Nephron progenitor cell (in vitro differentiated cells): ENCODE measurements around the gene ADRB1.

ENCODE experiments used
- DNase-seq: peaks from one replicate; pipeline ENCODE4 v3.0.0; 2021
- H3K27ac Mint-ChIP-seq: 2 replicates; pipeline ENCODE4 v1.8.0; 2021; ENCODE audit warnings: mild to moderate bottlenecking, moderate library complexity, mixed read lengths
- H3K27me3 Mint-ChIP-seq: 2 replicates; pipeline ENCODE4 v1.8.0; 2021; ENCODE audit warnings: mild to moderate bottlenecking, low read depth, mixed read lengths; ENCODE audit not compliant: poor library complexity
- H3K36me3 Mint-ChIP-seq: 2 replicates; pipeline ENCODE4 v1.8.0; 2021; ENCODE audit warnings: low read depth, mixed read lengths
- H3K4me1 Mint-ChIP-seq: 2 replicates; pipeline ENCODE4 v1.8.0; 2021; ENCODE audit warnings: mixed read lengths
- H3K4me3 Mint-ChIP-seq: 2 replicates; pipeline ENCODE4 v1.8.0; 2021; ENCODE audit warnings: mild to moderate bottlenecking, moderate library complexity, mixed read lengths
- H3K9me3 Mint-ChIP-seq: 2 replicates; pipeline ENCODE4 v1.8.0; 2021; ENCODE audit warnings: mild to moderate bottlenecking, moderate library complexity, mixed read lengths
- CTCF ChIP-seq: fragments of 200-600 bp; sonication (generic); IDR thresholded peaks from 2 replicates; pipeline ENCODE4 v1.5.0; 2021; ENCODE audit warnings: antibody characterized with exemption

Gene ADRB1

DNA sequence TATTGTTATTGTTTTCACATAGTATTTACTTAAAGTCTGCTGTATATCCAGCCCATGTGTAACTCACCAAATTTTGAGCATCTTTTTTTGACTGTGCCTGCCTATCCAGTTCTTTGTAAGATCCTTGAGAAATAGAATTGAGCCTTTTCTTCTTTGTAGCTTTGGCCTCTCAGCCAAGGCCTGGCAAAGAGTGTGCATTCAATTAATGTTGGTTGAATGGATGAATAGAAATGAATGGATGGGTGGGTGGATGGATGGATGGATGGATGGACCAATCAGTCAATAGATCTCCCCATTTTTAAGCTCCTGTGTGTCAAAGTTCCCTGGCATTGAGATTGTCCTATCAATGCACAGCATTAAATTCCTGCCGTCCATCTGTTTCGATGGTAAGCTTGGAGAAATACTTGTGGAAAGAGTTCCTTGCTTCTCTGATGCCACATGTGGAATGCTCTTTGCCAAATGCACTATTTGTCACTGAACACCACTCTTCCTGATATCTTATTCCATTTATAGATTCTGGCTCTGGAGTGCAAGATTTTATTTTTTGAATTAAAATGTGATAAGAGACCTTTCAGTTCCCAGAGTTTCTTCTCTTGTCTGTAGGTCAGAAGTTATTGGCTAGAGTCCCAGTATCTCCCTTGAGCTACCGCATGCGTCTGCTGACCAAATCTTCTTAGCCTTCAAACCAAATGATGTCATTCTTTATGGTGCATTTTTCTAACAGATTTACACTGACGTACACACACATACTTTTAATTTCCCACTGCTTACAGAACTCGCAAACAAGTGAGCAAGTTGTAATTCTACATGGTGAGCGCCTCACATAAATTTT is 20.7 kb upstream of the ADRB1 start:
- no peak overlapping the region for H3K27ac Mint-ChIP-seq
- no peak overlapping the region for H3K4me3 Mint-ChIP-seq
- no peak for TF ChIP-seq CTCF
- H3K36me3 Mint-ChIP-seq = no peaks in the 10 kb centered on the region
- H3K4me1 Mint-ChIP-seq = peaks cover 54% of the 10 kb centered on the region
- DNase-seq = no peak
- H3K27me3 Mint-ChIP-seq = peaks cover 19% of the 10 kb centered on the region
- no peaks in the 10 kb centered on the region for H3K9me3 Mint-ChIP-seq

DNA sequence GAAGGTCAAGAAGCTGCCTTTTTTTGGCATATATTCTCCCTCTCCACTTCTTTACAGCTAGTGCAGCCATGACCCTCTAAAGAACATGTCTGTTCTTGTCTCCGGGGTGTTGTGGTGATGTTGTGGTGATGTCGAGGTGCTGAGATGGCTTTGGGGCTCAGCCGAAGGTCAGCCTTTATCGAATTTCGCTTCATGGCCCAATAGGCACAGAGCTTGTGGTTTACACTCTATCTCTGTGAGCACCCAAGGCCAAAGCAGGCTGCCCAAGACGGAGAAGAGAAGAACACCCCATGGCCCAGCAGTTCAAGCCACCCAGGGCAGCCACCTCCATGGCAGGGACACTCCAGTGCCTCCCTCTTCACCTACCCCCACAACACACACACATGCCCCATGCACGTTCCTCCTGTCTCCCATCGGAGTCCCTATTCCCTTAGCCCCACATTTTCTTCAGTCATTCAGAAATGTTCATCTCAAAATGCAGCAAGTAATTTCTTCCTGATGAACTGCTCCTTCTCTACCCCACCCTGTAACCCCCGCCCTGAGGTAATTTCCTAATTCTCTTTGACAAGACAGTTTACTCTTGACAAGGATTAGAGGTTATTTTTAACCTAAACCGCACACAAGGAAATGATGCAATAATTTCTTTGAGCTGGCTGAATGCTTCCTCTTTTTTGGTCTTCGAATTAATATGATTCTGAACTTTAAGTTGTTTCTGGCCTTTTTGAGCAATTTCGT is 18.6 kb upstream of the ADRB1 start:
- H3K27me3 Mint-ChIP-seq = peaks cover 26% of the 10 kb centered on the region
- no peak overlapping the region for H3K27ac Mint-ChIP-seq
- no peak for DNase-seq
- H3K36me3 Mint-ChIP-seq = no peaks in the 10 kb centered on the region
- no peak overlapping the region for H3K4me3 Mint-ChIP-seq
- peaks cover 53% of the 10 kb centered on the region for H3K4me1 Mint-ChIP-seq
- H3K9me3 Mint-ChIP-seq = no peaks in the 10 kb centered on the region
- TF ChIP-seq CTCF = no peak

GRCh38 chr10:114025611-114026130 is 18.0 kb upstream of the ADRB1 start:
- H3K27ac Mint-ChIP-seq = no peak overlapping the region
- H3K4me3 Mint-ChIP-seq = no peak overlapping the region
- DNase-seq = no peak
- H3K4me1 Mint-ChIP-seq = peaks cover 50% of the 10 kb centered on the region
- no peaks in the 10 kb centered on the region for H3K9me3 Mint-ChIP-seq
- peaks cover 26% of the 10 kb centered on the region for H3K27me3 Mint-ChIP-seq
- no peak for TF ChIP-seq CTCF
- no peaks in the 10 kb centered on the region for H3K36me3 Mint-ChIP-seq

DNA sequence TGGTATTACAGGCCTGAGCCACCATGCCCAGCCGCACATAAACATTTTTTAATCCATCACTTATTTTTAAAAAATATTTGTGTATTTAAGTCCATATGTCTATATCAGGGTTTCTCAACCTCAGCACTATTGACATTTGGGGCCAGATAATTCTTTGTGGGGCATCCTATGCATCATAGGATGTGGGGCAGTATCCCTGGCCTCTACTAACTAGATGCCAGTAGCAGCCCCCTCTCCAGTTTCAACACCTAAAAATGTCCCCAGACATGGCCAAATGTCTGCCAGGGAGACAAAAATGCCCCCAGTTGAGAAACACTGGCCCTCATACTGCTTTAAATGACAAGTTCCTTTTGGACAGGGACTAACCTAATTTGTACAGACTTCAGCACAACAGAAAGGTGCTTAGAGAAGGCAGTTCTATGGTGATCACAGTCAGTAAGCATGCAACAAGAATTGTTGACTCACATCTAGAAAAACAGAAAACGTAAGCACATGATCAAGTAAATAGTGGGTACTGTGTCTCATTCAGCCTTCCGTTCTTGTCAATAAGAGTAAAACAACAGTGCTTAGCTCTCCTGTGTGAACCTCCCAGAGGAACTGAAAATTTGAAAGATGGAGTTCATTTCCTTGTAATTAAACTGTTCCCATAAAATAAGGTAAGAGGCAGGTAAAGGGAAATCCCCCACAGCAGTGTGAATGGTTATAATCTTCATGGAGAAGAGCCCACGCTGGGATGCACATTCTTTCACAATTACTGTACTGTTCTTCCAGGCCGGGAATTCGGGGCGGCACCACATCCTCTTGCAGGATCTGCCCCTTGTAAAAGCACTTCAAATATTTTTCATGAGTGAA is 17.3 kb upstream of the ADRB1 start:
- no peaks in the 10 kb centered on the region for H3K9me3 Mint-ChIP-seq
- H3K27ac Mint-ChIP-seq = no peak overlapping the region
- TF ChIP-seq CTCF = no peak
- H3K4me1 Mint-ChIP-seq = peaks cover 45% of the 10 kb centered on the region
- peaks cover 26% of the 10 kb centered on the region for H3K27me3 Mint-ChIP-seq
- H3K4me3 Mint-ChIP-seq = no peak overlapping the region
- no peaks in the 10 kb centered on the region for H3K36me3 Mint-ChIP-seq
- DNase-seq = no peak

DNA sequence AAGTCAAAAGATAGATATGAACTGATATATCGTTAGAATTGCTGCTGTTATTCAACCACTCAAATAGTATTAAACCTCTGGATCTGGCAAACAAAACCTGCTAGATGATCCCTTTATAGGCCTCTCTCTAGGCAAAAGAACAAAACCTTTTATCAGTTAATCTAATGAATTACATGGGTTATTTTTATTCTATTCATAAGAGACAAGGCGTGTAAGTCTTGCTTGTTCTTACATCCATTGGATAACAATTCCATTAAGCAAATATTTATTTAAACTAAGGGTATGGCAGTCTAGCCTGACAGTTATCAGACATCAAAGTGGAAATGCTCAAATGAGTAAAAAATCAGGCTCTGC is 16.6 kb upstream of the ADRB1 start:
- H3K4me3 Mint-ChIP-seq = no peak overlapping the region
- H3K27ac Mint-ChIP-seq = no peak overlapping the region

More for the DNA sequence above, 16.6 kb upstream of the ADRB1 start:
- DNase-seq = no peak
- Mint-ChIP-seq H3K9me3 (no peaks in the 10 kb centered on the region), H3K36me3 (no peaks in the 10 kb centered on the region), H3K27me3 (peaks cover 26% of the 10 kb centered on the region), H3K4me1 (peaks cover 39% of the 10 kb centered on the region)
- no peak for TF ChIP-seq CTCF
